Right renal pelvis (tissue), 4 donors: ENCODE data around the gene RRP1. TPM values are rescaled to one million over a fixed set of nuclear protein-coding genes. Genes with fewer than 3 reads are reported as not detected.
"Not testable (repeated sequence)": the region's sequence is repeated elsewhere in the genome, so short reads cannot be mapped to it uniquely, and the experiment has no call there.

Experiments used
- DNase-seq, 4 donors: peaks; one replicate each; pipeline ENCODE4 v3.0.0-alpha.2; 2013; ENCODE audit warnings: low read depth in 4 of 4, low spot score in 3 of 4, missing footprints in 1 of 4
- polyA plus RNA-seq, 4 donors: library from polyadenylated mRNA; unstranded; fragments of 120-200 nt; gene quantifications; one replicate each; pipeline ENCODE4 v1.2.1, GENCODE V29; 2013; ENCODE audit not compliant: insufficient read length in 4 of 4

RRP1 gene
- polyA plus RNA-seq, 4 donors = 26.2 to 38.2 (median 30.1) TPM

GRCh38 chr21:43832158-43832550 is 42.8 kb downstream of the RRP1 start:
- DNase-seq = no peak

DNA sequence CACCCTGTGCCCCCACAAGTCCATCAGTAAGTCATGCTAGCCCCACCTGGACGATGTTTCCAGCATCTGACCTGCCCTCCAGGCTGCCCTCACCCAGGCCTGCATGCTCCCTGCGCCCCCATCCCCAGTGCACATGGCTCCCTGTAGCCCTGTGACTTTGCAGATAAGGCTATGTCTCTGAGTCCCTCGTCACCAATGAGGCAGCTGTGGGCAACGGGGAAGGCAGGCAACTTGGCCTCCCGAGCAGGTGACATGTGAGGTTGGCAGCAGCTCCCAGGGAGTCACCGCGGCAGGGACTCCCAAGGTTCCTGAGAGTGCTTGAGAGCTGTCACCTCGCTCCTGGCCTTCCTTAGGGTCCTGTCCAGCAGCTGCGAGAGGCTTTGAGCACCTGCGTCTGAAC is 43.3 kb downstream of the RRP1 start:
- DNase-seq = no peak

- DNase-seq = no peak
These were observed 44.9 kb downstream of the RRP1 start for GRCh38 chr21:43834146-43834905.

- no peak for DNase-seq
These were observed 45.7 kb downstream of the RRP1 start for GRCh38 chr21:43835050-43835449.

GRCh38 chr21:43835861-43836260 is 46.5 kb downstream of the RRP1 start:
- no peak for DNase-seq

- no peak for DNase-seq
These were observed 47.2 kb downstream of the RRP1 start for GRCh38 chr21:43836616-43837015.

GRCh38 chr21:43840259-43840658 is 50.9 kb downstream of the RRP1 start:
- DNase-seq = no peak

DNA sequence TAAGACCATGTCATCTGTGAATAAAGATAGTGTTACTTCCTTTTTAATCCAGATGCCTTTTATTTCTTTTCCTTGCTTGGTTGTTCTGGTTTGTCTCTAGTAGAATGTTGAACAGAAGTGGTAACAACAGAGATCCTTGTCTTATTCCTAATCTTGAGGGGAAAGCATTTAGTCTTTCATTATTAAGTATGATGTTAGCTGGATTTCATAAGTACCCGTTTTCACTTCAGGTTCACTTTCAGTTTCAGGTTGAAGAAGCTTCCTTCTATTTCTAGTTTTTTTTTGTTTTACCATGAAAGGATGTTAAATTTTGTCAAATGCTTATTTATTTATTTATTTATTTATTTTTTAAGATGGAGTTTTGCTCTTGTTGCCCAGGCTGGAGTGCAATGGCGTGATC is 53.4 kb downstream of the RRP1 start:
- DNase-seq = no peak

- DNase-seq = not testable (repeated sequence)
These were observed 55.5 kb downstream of the RRP1 start for GRCh38 chr21:43844906-43845305.

DNA sequence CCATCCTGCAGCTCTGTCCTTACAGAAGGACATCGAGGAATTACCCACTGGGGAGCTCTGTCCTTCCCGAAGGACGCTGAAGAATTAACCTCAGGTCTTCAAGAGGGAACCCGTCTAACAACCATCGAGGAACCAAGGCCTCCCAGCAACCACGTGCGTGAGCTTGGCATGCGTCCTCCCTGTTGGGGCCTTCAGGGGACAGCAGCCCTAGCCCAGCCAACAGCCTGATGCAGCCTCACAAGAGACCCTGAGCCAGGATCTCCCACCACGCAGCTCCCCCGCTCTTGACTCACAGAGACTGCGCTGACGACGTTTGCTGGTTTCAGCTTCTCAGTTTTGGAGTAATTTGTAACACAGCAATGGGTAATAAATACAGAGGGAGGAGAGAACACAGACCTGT is 56.0 kb downstream of the RRP1 start:
- DNase-seq = no peak

DNA sequence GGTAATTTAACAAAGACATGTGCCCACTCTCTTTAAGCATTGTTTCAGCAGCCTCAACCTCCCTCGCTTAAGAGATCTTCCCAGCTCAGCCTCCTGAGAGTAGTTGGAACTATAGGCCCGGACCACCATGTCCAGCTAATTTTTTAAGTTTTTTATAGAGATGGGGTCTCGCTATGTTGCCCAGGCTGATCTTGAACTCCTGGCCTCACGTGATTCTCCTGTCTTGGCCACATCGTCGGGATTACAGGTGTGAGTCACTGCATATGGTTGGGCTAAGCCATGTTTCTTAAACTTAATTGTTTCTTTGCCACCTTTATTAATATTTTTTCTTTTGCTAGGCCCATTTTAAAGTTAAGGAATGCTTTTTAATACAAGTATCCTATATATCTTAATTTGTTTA is 57.1 kb downstream of the RRP1 start:
- no peak for DNase-seq

DNA sequence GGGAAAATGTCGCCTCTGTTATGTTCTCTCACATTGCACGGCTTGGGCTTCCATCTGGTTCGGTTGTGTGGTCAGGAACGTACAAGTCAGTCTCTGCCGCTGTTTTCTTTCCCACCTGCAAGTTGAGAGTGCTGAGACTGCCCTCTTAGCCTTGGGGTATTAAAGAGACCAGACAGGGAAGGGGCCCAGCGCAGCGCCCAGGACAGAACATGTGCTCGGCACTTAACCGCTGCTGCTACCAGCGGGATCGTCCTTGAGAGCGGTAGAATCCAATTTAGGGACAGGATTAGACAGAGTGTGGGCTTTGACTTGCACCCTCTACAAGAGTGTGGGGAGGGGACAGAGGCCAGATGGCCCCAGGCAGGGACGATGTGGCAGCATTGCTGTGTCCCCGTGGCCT is 57.9 kb downstream of the RRP1 start:
- no peak for DNase-seq

- no peak for DNase-seq
These were observed 59.4 kb downstream of the RRP1 start for GRCh38 chr21:43848771-43849170.

DNA sequence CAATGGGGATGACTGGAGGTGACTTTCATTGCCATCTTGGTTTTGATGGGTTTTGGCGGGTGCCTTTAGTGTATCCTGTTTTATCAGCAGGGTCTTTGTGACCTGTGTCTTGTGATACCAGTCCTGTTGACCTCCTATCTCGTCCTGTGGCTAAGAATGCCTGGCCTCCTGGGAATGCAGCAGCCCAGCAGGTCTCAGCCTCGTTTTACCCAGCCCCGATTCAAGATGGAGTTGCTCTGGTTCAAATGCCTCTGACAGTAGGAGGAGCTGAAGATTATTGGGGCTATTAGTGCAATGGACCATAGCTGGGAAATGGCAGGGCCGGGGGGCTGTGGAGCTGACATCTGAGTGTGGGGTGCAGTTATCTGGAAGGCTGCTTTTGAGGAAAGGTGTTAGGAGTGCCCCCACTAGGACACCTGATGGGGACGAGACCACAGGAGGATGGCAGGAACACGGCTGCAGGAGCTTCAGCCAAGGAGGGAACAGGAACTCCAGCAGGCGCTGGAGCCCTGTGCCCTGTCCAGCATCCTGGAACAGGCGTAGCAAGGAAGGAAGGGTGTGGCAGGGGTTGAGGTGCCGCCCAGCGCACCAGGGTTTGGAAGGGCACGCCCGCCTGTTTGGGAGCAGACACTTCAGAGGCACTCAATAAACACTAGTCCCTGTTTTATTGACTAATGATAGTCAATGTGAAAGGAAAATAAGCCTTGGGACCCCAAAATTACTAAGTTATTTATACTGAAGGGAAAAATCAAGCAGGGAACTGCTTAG is 60.3 kb downstream of the RRP1 start:
- no peak for DNase-seq

DNA sequence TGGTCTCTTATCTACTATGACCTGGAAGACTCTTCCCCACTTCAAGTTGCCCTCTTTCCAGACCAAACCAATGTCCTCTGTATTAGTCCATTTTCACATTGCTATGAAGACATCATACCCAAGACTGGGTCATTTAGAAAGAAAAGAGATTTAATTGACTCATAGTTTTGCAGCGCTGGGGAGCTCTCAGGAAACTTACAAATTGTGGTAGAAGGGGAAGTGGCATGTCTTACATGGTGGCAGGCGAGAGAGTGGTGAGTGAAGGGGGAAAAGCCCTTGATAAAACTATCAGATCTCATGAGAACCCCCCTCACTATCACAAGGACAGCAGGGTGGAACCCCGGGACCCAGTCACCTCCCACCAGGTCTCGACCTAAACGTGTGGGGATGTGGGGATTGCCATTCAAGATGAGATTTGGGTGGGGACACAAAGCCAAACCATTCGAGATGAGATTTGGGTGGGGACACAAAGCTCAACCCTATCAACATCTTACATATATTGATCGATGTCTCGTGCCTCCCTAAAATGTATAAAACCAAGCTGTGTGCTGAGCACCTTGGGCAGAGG is 61.4 kb downstream of the RRP1 start:
- DNase-seq = no peak

DNA sequence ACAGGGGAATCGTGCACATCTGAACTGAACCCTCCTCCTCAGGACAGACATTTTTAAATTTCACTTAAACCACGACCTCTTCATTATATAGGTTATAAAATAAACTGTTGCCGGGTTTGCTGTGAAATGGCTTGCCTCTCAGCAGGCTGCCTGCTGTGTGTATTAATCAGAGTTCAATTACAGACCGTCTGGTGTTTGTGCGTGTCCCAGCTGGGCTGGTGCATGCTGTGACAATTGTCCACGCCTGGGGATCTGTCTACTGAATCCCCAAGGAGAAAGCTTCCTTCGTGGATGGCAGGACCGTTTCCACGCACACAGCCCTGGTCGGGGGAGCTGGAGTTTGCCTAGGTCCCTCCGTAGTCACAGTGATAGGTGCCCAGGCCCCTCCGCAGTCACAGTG is 62.2 kb downstream of the RRP1 start:
- no peak for DNase-seq

DNA sequence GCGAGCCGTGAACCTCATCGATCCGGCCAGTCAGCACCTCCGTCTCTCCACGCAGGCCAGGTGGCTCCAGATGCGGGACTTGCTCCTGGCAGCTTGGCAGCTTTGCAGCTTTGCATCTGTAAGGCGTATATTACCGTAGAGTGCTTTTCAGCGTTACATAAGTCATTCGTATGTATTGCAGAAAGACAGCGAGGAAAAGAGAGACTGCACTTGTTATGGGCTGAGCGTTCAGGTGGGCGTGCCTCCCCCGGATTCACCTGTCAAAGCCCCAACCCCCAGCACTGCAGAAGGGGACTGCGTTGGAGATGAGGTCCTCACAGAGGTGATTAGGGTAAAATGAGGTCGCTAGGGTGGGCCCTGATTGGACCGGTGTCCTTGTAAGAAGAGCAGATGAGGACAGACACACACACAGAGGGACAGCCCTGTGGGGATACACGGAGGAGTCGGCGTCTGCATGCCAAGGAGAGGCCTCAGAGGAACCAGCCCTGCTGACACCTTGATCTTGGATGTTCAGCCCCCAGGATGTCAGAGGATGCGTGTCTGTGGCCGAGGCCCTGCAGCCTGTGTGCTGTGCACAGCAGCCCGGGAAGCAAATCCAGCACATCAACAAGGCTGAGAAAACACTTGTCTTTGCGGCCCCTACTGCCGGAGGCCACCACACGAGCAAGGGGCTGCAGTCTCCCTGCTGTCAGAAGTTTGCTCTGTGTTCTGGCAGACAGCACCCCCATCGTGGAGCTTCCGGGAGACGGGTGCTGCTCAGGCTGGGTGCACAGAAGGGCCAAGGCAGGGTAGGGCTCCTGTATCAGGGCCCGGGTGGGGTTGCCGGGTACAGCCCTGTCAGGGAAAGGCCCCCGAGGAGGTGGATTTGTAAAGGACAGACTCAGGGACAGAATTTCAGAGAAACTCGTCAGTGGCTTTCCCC is 64.7 kb downstream of the RRP1 start:
- no peak for DNase-seq
